ENCODE measurements around the gene HOXA7. TPM values are rescaled to one million over a fixed set of nuclear protein-coding genes. Genes with fewer than 3 reads are reported as not detected.
A peak's percentile ranks its signal among the peaks of the same experiment; 100 is the strongest.

The HOXA7 gene
- total and polyA plus RNA-seq, 2 of the 8 experiments (the other 6 are each of a cell fraction or from before 2014, with no cell fraction given): 0.03 TPM; not detected in 1

GRCh38 chr7:27182861-27183681, 26.6 kb upstream of the HOXA7 start:
- Histone ChIP-seq H3K4me3 (ENCODE audit: extremely low read depth in 1 of 4, insufficient read depth in 2 of 4, low read depth in 3 of 4, low read length in 4 of 4) (0 out of 8 replicates have a peak overlapping the region, but pooled peaks of 1 of the 4 experiments have one; percentile 27), H3K9me3 (ENCODE audit: insufficient read depth in 2 of 2, low read depth in 1 of 2, low read length in 1 of 2) (no peaks in the 10 kb centered on the region; a peak in 1 of 4 replicates), H4K20me1 (replicated peaks in 1 of 2; ENCODE audit: control insufficient read depth in 1 of 2, insufficient read depth in 2 of 2, low read length in 2 of 2) (peaks cover 41 to 45% of the 10 kb centered on the region in 2 experiments), H2BK15ac (ENCODE audit: low read length) (no peak overlapping the region), H4K5ac (ENCODE audit: insufficient read length, low read depth, low read length) (no peak overlapping the region), H3K36me3 (ENCODE audit: control insufficient read depth in 2 of 4, insufficient read depth in 4 of 4, low read length in 3 of 4) (peaks cover 0 to 5% (median 0%) of the 10 kb centered on the region in 4 experiments; a peak in 1 of 8 replicates), H3K23ac (ENCODE audit: insufficient read length) (no peak overlapping the region), H3K4me1 (replicated peaks in 1 of 4; ENCODE audit: control insufficient read depth in 3 of 4, insufficient read depth in 4 of 4, low read length in 3 of 4) (peaks cover 0 to 13% (median 7%) of the 10 kb centered on the region in 4 experiments; a peak in 6 of 7 replicates), H4K91ac (replicated peaks; ENCODE audit: insufficient read length, low read length) (no peak overlapping the region), H3K79me1 (ENCODE audit: low read depth, low read length) (no peaks in the 10 kb centered on the region), H3K18ac (ENCODE audit: extremely low read depth, low read length) (no peak overlapping the region), H3K27ac (ENCODE audit: low read depth, low read length) (no peak overlapping the region), H2BK20ac (ENCODE audit: low read length) (no peak overlapping the region), H3K14ac (ENCODE audit: insufficient read length) (no peak overlapping the region), H2AFZ (ENCODE audit: low read length) (no peak overlapping the region), H3K27me3 (replicated peaks in 1 of 4; ENCODE audit: control insufficient read depth in 3 of 4, extremely low read depth in 1 of 4, insufficient read depth in 3 of 4, low read length in 3 of 4) (peaks cover 97 to 100% (median 99%) of the 10 kb centered on the region in 4 experiments), H3K56ac (replicated peaks; ENCODE audit: insufficient read length, low read depth, low read length) (no peak overlapping the region), H3K4me2 (ENCODE audit: insufficient read depth in 1 of 2, low read depth in 2 of 2, low read length in 2 of 2) (peak overlapping the region; percentile 17 to 33; a peak in 1 of 4 replicates), H2BK120ac (replicated peaks; ENCODE audit: low read depth, low read length) (no peak overlapping the region), H3K9ac (replicated peaks in 1 of 4; ENCODE audit: extremely low read depth in 1 of 4, low read depth in 3 of 4, low read length in 3 of 4) (no peak overlapping the region), H2BK5ac (ENCODE audit: low read depth, low read length) (no peak overlapping the region), H2BK12ac (ENCODE audit: low read depth, low read length) (no peak overlapping the region), H2AK5ac (ENCODE audit: low read depth, low read length) (no peak overlapping the region), H3K79me2 (ENCODE audit: control insufficient read depth in 1 of 2, insufficient read depth in 2 of 2, low read length in 2 of 2) (no peaks in the 10 kb centered on the region), H3K4ac (replicated peaks; ENCODE audit: insufficient read length, low read depth, low read length) (no peak overlapping the region), H3K23me2 (ENCODE audit: low read depth, low read length) (no peaks in the 10 kb centered on the region), H4K8ac (ENCODE audit: extremely low read depth, insufficient read depth, low read length) (no peak overlapping the region)
- CTCF ChIA-PET (ENCODE audit: partially characterized antibody): interaction anchor here (0.6 to 2.6 kb wide), 10 partner anchors 8 to 779 kb away, joined by 3 to 10 read pairs (median 3); partner anchors contain the start of genes HOXA5 and HOXA7
- DNase-seq (ENCODE audit: low read depth in 1 of 2, low spot score in 2 of 2): peak in 1 of 2 experiments; percentile 63
- POLR2A ChIA-PET (ENCODE audit: partially characterized antibody): no interaction called here
- 9% methylated on average over 37 of the region's 39 CpGs; no CpG with 5 or more reads in 1 of the 2 experiments for WGBS, 2 experiments (ENCODE audit: extremely low coverage in 1 of 2, insufficient coverage in 1 of 2, insufficient read length in 1 of 2, insufficient replicate concordance in 2 of 2, low coverage in 1 of 2, low lambda C conversion rate in 2 of 2, missing lambda C conversion rate in 1 of 2)
- FAIRE-seq: no peak
- no peak for TF ChIP-seq SAP30 (IDR thresholded peaks at IDR 0.05; ENCODE audit: insufficient read depth, insufficient replicate concordance, low read length)
- TF ChIP-seq BRCA1 (IDR thresholded peaks at IDR 0.05; ENCODE audit: low read depth, low read length): no peak
- TF ChIP-seq RNF2 (IDR thresholded peaks at IDR 0.05; ENCODE audit: borderline replicate concordance, low read depth, low read length, missing control alignments, poor library complexity, severe bottlenecking): peak; percentile 71
- TF ChIP-seq NANOG (IDR thresholded peaks at IDR 0.05; ENCODE audit: insufficient read depth, low read depth, low read length, poor library complexity, severe bottlenecking): no peak
- TF ChIP-seq SUZ12 (IDR thresholded peaks at IDR 0.05; ENCODE audit: low read length): peak; percentile 87
- TF ChIP-seq GABPA (IDR thresholded peaks at IDR 0.05; ENCODE audit: borderline replicate concordance, insufficient read depth, low read length): peak; percentile 71; the same call in 1 of the 2 replicates
- 0 out of 2 replicates have a peak, but pooled peaks have one; percentile 18 for TF ChIP-seq MAX (IDR thresholded peaks at IDR 0.05)
- no peak for TF ChIP-seq SP2 (IDR thresholded peaks at IDR 0.05; ENCODE audit: low read length)
- peak; percentile 46; the same call in 1 of the 2 replicates for TF ChIP-seq SP1 (IDR thresholded peaks at IDR 0.05; ENCODE audit: low read depth, low read length)
- no peak for TF ChIP-seq TAF7 (optimal IDR thresholded peaks at IDR 0.05; ENCODE audit: borderline replicate concordance, low read depth, low read length)

Data from H1 (cell line).